WTC11 (cell line): ENCODE measurements around the gene KLK1.

Source experiments
- ATF1 ChIP-seq: sonication (generic); formaldehyde crosslinking; IDR thresholded peaks from 2 replicates; pipeline ENCODE4 v1.8.1; 2023; ENCODE audit warnings: mild to moderate bottlenecking, moderate library complexity, missing genetic modification reagents
- ETV6 ChIP-seq: sonication (generic); formaldehyde crosslinking; IDR thresholded peaks from 2 replicates; pipeline ENCODE4 v1.8.1; 2022; ENCODE audit warnings: mild to moderate bottlenecking, missing genetic modification reagents
- FOXP1 ChIP-seq: sonication (generic); formaldehyde crosslinking; IDR thresholded peaks from 2 replicates; pipeline ENCODE4 v1.8.0; 2022; ENCODE audit warnings: missing genetic modification reagents, mild to moderate bottlenecking, moderate library complexity, borderline replicate concordance
- NR3C1 ChIP-seq: sonication (generic); formaldehyde crosslinking; conservative IDR thresholded peaks from 2 replicates; pipeline ENCODE4 v1.8.1; 2023; ENCODE audit warnings: low read depth, mild to moderate bottlenecking, missing genetic modification reagents
- SP1 ChIP-seq: sonication (generic); formaldehyde crosslinking; conservative IDR thresholded peaks from 2 replicates; pipeline ENCODE4 v1.8.1; 2022; ENCODE audit warnings: missing genetic modification reagents
- TEAD4 ChIP-seq: sonication (generic); formaldehyde crosslinking; IDR thresholded peaks from 2 replicates; pipeline ENCODE4 v1.8.0; 2022; ENCODE audit warnings: mild to moderate bottlenecking, missing genetic modification reagents
- TF ChIP-seq, protein P1 (sequence below): fragments of 200-600 bp; IDR thresholded peaks from 2 replicates; pipeline ENCODE4 v1.8.0; 2022; ENCODE audit warnings: antibody characterized with exemption
- TF ChIP-seq, protein P2 (sequence below): sonication (generic); formaldehyde crosslinking; IDR thresholded peaks from 2 replicates; pipeline ENCODE4 v1.8.1; 2023; ENCODE audit warnings: mild to moderate bottlenecking, missing genetic modification reagents, moderate library complexity
- TF ChIP-seq, protein P3 (sequence below): sonication (generic); formaldehyde crosslinking; IDR thresholded peaks from 2 replicates; pipeline ENCODE4 v1.8.0; 2022; ENCODE audit warnings: mild to moderate bottlenecking, missing genetic modification reagents

DNA sequence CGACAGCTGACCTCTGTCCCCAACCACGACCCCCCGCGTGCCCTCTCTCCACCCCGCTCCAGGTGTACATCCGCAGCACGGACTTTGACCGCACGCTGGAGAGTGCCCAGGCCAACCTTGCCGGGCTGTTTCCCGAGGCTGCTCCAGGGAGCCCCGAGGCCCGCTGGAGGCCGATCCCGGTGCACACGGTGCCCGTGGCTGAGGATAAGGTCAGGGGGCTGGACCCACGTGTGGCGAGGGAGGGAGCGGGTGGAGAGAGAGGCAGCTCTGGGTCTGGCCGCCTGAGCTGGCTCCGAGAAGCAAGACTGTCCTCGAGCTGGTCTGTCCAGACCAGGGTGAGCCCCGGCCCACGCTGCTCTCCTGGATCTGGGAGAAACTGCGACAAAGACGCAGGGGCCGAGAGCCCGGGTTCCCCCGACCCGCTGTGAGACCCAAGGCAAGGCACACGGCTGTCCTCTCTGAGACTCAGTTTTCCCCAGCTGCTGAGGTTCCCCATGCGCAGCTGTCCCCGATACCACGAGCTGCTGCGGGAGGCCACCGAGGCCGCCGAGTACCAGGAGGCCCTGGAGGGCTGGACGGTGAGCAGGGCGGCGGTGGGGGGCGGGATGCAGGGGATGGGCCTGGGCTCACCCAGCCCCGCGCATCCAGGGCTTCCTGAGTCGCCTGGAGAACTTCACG, 31.9 kb downstream of the KLK1 start:
- TF ChIP-seq NR3C1 (CRISPR knock-in tag) = no peak
- TF ChIP-seq, protein P1, sequence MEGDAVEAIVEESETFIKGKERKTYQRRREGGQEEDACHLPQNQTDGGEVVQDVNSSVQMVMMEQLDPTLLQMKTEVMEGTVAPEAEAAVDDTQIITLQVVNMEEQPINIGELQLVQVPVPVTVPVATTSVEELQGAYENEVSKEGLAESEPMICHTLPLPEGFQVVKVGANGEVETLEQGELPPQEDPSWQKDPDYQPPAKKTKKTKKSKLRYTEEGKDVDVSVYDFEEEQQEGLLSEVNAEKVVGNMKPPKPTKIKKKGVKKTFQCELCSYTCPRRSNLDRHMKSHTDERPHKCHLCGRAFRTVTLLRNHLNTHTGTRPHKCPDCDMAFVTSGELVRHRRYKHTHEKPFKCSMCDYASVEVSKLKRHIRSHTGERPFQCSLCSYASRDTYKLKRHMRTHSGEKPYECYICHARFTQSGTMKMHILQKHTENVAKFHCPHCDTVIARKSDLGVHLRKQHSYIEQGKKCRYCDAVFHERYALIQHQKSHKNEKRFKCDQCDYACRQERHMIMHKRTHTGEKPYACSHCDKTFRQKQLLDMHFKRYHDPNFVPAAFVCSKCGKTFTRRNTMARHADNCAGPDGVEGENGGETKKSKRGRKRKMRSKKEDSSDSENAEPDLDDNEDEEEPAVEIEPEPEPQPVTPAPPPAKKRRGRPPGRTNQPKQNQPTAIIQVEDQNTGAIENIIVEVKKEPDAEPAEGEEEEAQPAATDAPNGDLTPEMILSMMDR = no peak
- TF ChIP-seq ATF1 (CRISPR knock-in tag) = no peak
- TF ChIP-seq FOXP1 (CRISPR knock-in tag) = no peak
- TF ChIP-seq, protein P2, sequence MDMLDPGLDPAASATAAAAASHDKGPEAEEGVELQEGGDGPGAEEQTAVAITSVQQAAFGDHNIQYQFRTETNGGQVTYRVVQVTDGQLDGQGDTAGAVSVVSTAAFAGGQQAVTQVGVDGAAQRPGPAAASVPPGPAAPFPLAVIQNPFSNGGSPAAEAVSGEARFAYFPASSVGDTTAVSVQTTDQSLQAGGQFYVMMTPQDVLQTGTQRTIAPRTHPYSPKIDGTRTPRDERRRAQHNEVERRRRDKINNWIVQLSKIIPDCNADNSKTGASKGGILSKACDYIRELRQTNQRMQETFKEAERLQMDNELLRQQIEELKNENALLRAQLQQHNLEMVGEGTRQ = no peak
- TF ChIP-seq, protein P3, sequence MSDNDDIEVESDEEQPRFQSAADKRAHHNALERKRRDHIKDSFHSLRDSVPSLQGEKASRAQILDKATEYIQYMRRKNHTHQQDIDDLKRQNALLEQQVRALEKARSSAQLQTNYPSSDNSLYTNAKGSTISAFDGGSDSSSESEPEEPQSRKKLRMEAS (CRISPR knock-in tag) = no peak
- TF ChIP-seq SP1 (CRISPR knock-in tag) = no peak
- TF ChIP-seq ETV6 (CRISPR knock-in tag) = no peak
- no peak for TF ChIP-seq TEAD4 (CRISPR knock-in tag)
